ENCODE data around the gene FAM13C.

FAM13C gene

GRCh38 chr10:59320355-59320754 is 42.0 kb downstream of the FAM13C start:
- Histone ChIP-seq H3K4me1 (ENCODE audit: control insufficient read depth, insufficient read depth, low read length) (no peaks in the 10 kb centered on the region), H3K9me3 (ENCODE audit: control insufficient read depth, insufficient read depth, low read length) (no peaks in the 10 kb centered on the region), H3K27me3 (ENCODE audit: control insufficient read depth, insufficient read depth, low read length) (no peaks in the 10 kb centered on the region), H3K36me3 (ENCODE audit: control insufficient read depth, insufficient read depth, low read length) (no peaks in the 10 kb centered on the region), H3K27ac (ENCODE audit: low read depth, low read length) (no peak overlapping the region), H3K4me3 (ENCODE audit: low read depth, low read length) (no peak overlapping the region), H3K9ac (ENCODE audit: low read depth, low read length) (no peak overlapping the region)

DNA sequence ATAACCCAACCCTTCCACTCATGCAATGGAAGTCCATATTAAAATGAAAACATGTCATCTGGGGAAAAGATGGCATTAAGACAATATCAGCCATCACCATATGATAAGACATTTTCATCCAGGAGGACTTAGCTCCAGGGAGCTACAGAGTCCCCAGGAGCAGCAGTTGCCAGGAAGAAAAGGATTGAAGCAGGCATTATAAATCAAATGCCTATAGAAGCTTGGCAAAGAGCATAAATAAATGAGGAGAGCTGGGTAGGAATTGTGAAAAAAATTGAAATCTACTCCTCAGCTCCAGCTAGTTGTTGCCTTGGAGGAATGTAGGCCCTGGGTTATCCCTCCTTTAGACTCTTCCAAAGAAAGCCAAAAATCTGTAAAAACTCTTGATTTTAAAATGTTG is 42.5 kb downstream of the FAM13C start:
- Histone ChIP-seq H3K9me3 (ENCODE audit: control insufficient read depth, insufficient read depth, low read length) (no peaks in the 10 kb centered on the region), H3K27me3 (ENCODE audit: control insufficient read depth, insufficient read depth, low read length) (no peaks in the 10 kb centered on the region), H3K36me3 (ENCODE audit: control insufficient read depth, insufficient read depth, low read length) (no peaks in the 10 kb centered on the region), H3K4me1 (ENCODE audit: control insufficient read depth, insufficient read depth, low read length) (no peaks in the 10 kb centered on the region), H3K9ac (ENCODE audit: low read depth, low read length) (no peak overlapping the region), H3K27ac (ENCODE audit: low read depth, low read length) (no peak overlapping the region), H3K4me3 (ENCODE audit: low read depth, low read length) (no peak overlapping the region)

DNA sequence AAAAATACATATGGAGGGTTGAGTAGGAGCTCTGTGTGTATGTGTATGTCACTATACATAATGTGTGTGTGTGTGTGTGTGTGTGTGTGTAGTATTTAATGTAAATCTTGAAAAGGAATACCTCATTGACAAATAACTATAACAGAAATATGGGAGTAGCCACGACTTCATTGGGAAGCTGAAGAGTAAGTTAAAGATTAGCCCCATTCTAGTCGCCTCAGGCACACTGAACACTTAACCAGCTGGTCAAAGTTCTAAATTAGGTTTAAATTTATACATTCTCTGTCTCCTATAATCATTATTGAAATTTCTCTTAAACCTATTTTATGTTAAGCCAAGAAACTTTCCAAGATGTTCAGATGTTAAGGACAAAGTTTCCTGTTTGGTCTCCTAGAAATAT is 45.3 kb downstream of the FAM13C start:
- H3K36me3 ChIP-seq (ENCODE audit: control insufficient read depth, insufficient read depth, low read length) = no peaks in the 10 kb centered on the region
- no peak overlapping the region for H3K4me3 ChIP-seq (ENCODE audit: low read depth, low read length)
- no peaks in the 10 kb centered on the region for H3K4me1 ChIP-seq (ENCODE audit: control insufficient read depth, insufficient read depth, low read length)
- H3K9ac ChIP-seq (ENCODE audit: low read depth, low read length) = no peak overlapping the region
- H3K27me3 ChIP-seq (ENCODE audit: control insufficient read depth, insufficient read depth, low read length) = no peaks in the 10 kb centered on the region
- H3K27ac ChIP-seq (ENCODE audit: low read depth, low read length) = no peak overlapping the region
- no peaks in the 10 kb centered on the region for H3K9me3 ChIP-seq (ENCODE audit: control insufficient read depth, insufficient read depth, low read length)

GRCh38 chr10:59315465-59315864 is 46.9 kb downstream of the FAM13C start:
- H3K27ac ChIP-seq (ENCODE audit: low read depth, low read length) = no peak overlapping the region
- no peaks in the 10 kb centered on the region for H3K27me3 ChIP-seq (ENCODE audit: control insufficient read depth, insufficient read depth, low read length)
- no peak overlapping the region for H3K9ac ChIP-seq (ENCODE audit: low read depth, low read length)
- H3K4me3 ChIP-seq (ENCODE audit: low read depth, low read length) = no peak overlapping the region
- no peaks in the 10 kb centered on the region for H3K36me3 ChIP-seq (ENCODE audit: control insufficient read depth, insufficient read depth, low read length)
- H3K9me3 ChIP-seq (ENCODE audit: control insufficient read depth, insufficient read depth, low read length) = no peaks in the 10 kb centered on the region
- no peaks in the 10 kb centered on the region for H3K4me1 ChIP-seq (ENCODE audit: control insufficient read depth, insufficient read depth, low read length)

- Histone ChIP-seq H3K4me3 (ENCODE audit: low read depth, low read length) (no peak overlapping the region), H3K9ac (ENCODE audit: low read depth, low read length) (no peak overlapping the region), H3K4me1 (ENCODE audit: control insufficient read depth, insufficient read depth, low read length) (no peaks in the 10 kb centered on the region), H3K36me3 (ENCODE audit: control insufficient read depth, insufficient read depth, low read length) (no peaks in the 10 kb centered on the region), H3K9me3 (ENCODE audit: control insufficient read depth, insufficient read depth, low read length) (no peaks in the 10 kb centered on the region), H3K27me3 (ENCODE audit: control insufficient read depth, insufficient read depth, low read length) (no peaks in the 10 kb centered on the region), H3K27ac (ENCODE audit: low read depth, low read length) (no peak overlapping the region)
These were observed 48.1 kb downstream of the FAM13C start for GRCh38 chr10:59314268-59314667.

GRCh38 chr10:59312247-59312646 is 50.1 kb downstream of the FAM13C start:
- Histone ChIP-seq H3K9me3 (ENCODE audit: control insufficient read depth, insufficient read depth, low read length) (no peaks in the 10 kb centered on the region), H3K27ac (ENCODE audit: low read depth, low read length) (no peak overlapping the region), H3K27me3 (ENCODE audit: control insufficient read depth, insufficient read depth, low read length) (no peaks in the 10 kb centered on the region), H3K36me3 (ENCODE audit: control insufficient read depth, insufficient read depth, low read length) (no peaks in the 10 kb centered on the region), H3K4me1 (ENCODE audit: control insufficient read depth, insufficient read depth, low read length) (no peaks in the 10 kb centered on the region), H3K9ac (ENCODE audit: low read depth, low read length) (no peak overlapping the region), H3K4me3 (ENCODE audit: low read depth, low read length) (no peak overlapping the region)

DNA sequence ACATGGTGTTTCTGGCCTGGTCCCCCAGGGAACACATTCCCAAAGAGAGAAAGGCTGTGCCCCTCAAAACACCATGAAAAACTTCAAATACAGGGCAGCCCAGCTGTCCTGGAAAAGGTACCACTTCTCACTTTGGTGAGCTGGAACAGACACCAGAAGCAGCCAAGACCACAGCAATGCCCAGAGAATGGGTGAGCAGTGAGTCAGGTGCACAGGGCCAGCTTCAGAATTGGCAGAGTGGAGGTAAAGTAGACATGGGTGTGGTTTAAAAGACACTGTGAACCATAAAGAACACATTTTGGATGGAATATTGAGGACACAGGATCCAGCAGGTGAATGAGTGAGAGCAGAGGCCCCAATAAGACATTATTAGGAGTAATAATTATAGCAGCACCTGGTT is 51.3 kb downstream of the FAM13C start:
- Histone ChIP-seq H3K4me3 (ENCODE audit: low read depth, low read length) (no peak overlapping the region), H3K36me3 (ENCODE audit: control insufficient read depth, insufficient read depth, low read length) (no peaks in the 10 kb centered on the region), H3K9ac (ENCODE audit: low read depth, low read length) (no peak overlapping the region), H3K9me3 (ENCODE audit: control insufficient read depth, insufficient read depth, low read length) (no peaks in the 10 kb centered on the region), H3K27ac (ENCODE audit: low read depth, low read length) (no peak overlapping the region), H3K4me1 (ENCODE audit: control insufficient read depth, insufficient read depth, low read length) (no peaks in the 10 kb centered on the region), H3K27me3 (ENCODE audit: control insufficient read depth, insufficient read depth, low read length) (no peaks in the 10 kb centered on the region)

DNA sequence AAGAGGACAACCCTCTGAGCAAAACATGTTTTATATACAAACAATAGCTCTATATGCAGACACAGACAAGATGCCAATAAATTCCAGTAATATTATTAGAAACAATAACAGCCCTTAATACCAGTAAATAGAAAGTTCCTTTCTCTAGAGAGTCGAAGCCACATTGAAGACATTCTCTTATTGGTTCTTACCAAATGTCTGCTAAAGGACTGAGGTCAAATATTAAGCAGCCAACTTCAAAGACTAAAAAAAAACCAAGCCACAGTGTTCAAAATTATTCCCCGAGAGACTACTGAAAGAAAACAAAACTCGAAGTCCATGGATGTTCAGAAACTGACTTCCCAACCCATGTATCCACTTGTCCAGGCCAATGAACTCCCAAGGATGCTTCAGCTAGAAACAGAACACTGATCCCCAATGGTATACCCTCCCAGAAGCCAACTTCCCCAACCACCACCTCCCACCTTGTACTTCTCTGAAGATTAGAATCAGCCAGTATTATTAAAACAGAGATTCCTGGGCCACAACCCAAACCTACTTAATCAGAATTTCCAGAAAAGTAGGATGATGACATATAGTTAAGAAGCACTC is 51.9 kb downstream of the FAM13C start:
- H3K4me3 ChIP-seq (ENCODE audit: low read depth, low read length) = no peak overlapping the region
- H3K27me3 ChIP-seq (ENCODE audit: control insufficient read depth, insufficient read depth, low read length) = no peaks in the 10 kb centered on the region
- H3K36me3 ChIP-seq (ENCODE audit: control insufficient read depth, insufficient read depth, low read length) = no peaks in the 10 kb centered on the region
- no peak overlapping the region for H3K27ac ChIP-seq (ENCODE audit: low read depth, low read length)
- no peak overlapping the region for H3K9ac ChIP-seq (ENCODE audit: low read depth, low read length)
- H3K9me3 ChIP-seq (ENCODE audit: control insufficient read depth, insufficient read depth, low read length) = no peaks in the 10 kb centered on the region
- no peaks in the 10 kb centered on the region for H3K4me1 ChIP-seq (ENCODE audit: control insufficient read depth, insufficient read depth, low read length)

DNA sequence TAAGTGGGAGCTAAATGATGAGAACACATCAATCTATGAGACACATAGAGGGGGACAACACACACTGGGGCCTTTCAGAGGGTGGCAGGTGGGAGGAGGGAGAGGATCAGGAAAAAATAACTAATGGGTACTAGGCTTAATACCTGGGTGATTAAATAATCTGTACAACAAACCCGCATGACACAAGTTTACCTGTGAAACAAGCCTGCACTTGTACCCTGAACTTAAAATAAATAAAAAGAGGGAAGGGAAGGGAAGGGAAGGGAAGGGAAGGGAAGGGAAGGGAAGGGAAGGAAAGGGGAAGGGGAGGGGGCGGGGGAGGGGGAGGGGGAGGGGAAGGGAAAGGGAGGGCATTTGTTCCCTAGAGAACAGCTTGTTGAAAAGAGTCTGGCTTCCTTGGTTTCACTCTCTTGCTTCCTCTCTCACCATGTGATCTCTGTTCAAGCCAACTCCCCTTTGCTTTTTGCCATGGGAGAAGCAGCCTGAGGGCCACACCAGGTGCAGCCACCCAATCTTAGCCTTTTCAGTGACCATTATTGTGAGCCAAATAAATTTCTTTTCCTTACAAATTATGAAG is 57.7 kb downstream of the FAM13C start:
- H3K4me1 ChIP-seq (ENCODE audit: control insufficient read depth, insufficient read depth, low read length) = 0 out of 2 replicates have a peak, but pooled peaks cover 6% of the 10 kb centered on the region
- no peaks in the 10 kb centered on the region for H3K36me3 ChIP-seq (ENCODE audit: control insufficient read depth, insufficient read depth, low read length)
- H3K4me3 ChIP-seq (ENCODE audit: low read depth, low read length) = no peak overlapping the region
- no peak overlapping the region for H3K9ac ChIP-seq (ENCODE audit: low read depth, low read length)
- H3K27ac ChIP-seq (ENCODE audit: low read depth, low read length) = no peak overlapping the region
- no peaks in the 10 kb centered on the region for H3K27me3 ChIP-seq (ENCODE audit: control insufficient read depth, insufficient read depth, low read length)
- no peaks in the 10 kb centered on the region for H3K9me3 ChIP-seq (ENCODE audit: control insufficient read depth, insufficient read depth, low read length)

DNA sequence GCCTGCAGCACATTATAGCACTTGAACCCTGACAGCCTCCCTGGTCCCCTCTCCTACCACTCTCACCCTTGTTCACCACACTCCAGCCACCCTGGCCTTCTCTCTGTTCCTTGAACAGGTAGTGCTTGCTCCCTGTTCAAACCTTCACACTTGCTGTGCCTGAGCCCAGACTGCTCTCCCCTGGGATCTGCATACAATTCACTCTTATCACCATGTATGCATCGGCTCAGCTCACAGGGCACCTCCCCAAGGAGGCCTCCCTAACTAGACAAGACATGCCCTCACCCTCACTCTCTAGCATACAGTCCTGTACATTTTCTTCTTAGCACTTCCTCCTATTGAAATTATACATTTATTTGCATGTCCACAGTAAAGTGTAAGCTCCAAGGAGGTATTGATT is 59.3 kb downstream of the FAM13C start:
- Histone ChIP-seq H3K4me1 (ENCODE audit: control insufficient read depth, insufficient read depth, low read length) (0 out of 2 replicates have a peak, but pooled peaks cover 6% of the 10 kb centered on the region), H3K9me3 (ENCODE audit: control insufficient read depth, insufficient read depth, low read length) (no peaks in the 10 kb centered on the region), H3K9ac (ENCODE audit: low read depth, low read length) (no peak overlapping the region), H3K27ac (ENCODE audit: low read depth, low read length) (no peak overlapping the region), H3K36me3 (ENCODE audit: control insufficient read depth, insufficient read depth, low read length) (no peaks in the 10 kb centered on the region), H3K4me3 (ENCODE audit: low read depth, low read length) (no peak overlapping the region), H3K27me3 (ENCODE audit: control insufficient read depth, insufficient read depth, low read length) (no peaks in the 10 kb centered on the region)

- Histone ChIP-seq H3K27ac (ENCODE audit: low read depth, low read length) (no peak overlapping the region), H3K9me3 (ENCODE audit: control insufficient read depth, insufficient read depth, low read length) (no peaks in the 10 kb centered on the region), H3K36me3 (ENCODE audit: control insufficient read depth, insufficient read depth, low read length) (no peaks in the 10 kb centered on the region), H3K27me3 (ENCODE audit: control insufficient read depth, insufficient read depth, low read length) (no peaks in the 10 kb centered on the region), H3K9ac (ENCODE audit: low read depth, low read length) (no peak overlapping the region), H3K4me3 (ENCODE audit: low read depth, low read length) (no peak overlapping the region), H3K4me1 (ENCODE audit: control insufficient read depth, insufficient read depth, low read length) (0 out of 2 replicates have a peak, but pooled peaks cover 6% of the 10 kb centered on the region)
These were observed 60.0 kb downstream of the FAM13C start for GRCh38 chr10:59302381-59302780.
